NCI-H1417 treated with DMSO at 0.1 percent for 48 hours (cell line): Measurements from ENCODE around the gene DCP1A.
"Not testable (repeated sequence)": the region's sequence is repeated elsewhere in the genome, so short reads cannot be mapped to it uniquely, and the experiment has no call there.

Experiments
- DNase-seq: peaks from one replicate; lab custom pipeline; 2025; lab: John Stamatoyannopoulos, UW

DCP1A gene

GRCh38 chr3:53328746-53329145, 18.6 kb downstream of the DCP1A start:
- no peak for DNase-seq

- DNase-seq: not testable (repeated sequence)
Measured at GRCh38 chr3:53327986-53328385, 19.4 kb downstream of the DCP1A start.

- DNase-seq: no peak
Measured at GRCh38 chr3:53324105-53324504, 23.2 kb downstream of the DCP1A start.

GRCh38 chr3:53320697-53321096, 26.6 kb downstream of the DCP1A start:
- DNase-seq: no peak

DNA sequence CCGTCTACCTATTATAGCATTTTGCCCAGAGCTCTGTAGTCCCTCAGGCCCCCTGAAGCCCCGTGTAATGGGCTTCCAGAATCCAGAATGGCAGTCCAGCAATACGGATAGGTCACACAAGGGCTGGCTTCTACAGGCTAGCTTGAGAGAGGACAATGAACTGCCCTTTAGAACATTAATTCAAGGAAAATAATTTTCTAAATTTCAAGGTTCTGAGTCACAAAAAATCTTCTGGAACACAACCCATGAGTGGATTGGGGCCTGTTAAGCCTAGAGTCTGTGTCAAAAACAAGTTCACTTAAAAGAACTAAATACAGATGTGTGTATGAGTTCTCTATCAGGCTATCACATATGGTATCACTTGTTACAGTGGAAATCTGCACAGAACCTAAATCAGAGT, 28.8 kb downstream of the DCP1A start:
- DNase-seq: no peak

DNA sequence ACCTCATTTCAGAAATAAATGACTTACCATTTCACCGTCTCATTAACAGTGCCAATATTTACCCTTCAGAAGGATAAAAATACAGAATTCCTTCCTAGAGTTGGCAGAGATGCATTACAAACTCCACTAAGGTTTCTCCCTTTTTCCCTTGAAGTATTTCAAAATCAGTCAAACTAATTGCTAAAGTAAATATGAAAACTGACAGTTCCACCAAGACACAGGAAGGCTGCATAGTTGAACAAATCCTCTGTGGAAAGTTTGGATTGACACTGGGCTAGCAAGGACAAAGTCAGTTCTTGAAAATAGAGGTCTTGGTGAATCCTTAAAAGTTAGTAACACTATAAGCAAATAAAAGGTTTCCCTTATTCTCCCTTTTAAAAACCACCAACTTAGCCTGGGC, 34.5 kb downstream of the DCP1A start:
- DNase-seq: no peak

GRCh38 chr3:53311882-53312281, 35.5 kb downstream of the DCP1A start:
- DNase-seq: no peak

- DNase-seq: no peak
Measured at GRCh38 chr3:53303957-53304356, 43.4 kb downstream of the DCP1A start.

DNA sequence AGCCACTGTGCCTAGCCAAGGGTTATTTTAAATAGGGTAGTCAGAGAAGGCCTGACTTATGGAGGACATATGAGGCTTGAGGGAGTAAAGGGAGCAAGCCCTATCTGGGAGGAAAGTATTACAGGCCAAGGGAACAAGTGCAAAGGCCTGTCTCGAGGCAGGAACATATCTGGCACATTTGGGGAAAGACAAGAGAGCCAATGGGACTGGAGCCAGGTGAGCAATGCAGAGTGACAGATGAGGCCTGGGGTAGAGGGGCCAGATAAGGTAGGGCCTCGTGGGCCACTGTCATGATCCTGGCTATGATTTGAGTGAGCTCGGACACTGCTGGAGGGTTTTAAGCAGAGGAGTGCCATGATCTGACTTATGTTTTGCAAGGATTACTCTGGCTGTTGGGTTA, 43.8 kb downstream of the DCP1A start:
- no peak for DNase-seq

DNA sequence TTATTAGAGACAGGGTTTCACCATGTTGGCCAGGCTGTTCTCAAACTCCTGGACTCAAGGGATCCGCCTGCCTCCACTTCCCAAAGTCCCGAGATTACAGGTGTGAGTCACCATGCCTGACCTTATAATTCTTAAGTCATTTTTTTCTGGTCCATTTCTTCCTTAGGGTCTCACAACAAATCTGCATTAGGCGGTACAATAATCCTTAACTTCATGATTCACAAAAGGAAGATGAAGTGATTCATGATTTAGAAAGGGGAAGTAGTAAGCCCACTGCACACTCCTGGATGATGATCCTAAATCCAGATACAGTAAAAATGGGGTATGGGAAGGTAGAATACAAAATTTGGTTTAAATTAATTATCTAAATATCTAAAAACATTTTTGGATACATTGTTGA, 46.5 kb downstream of the DCP1A start:
- DNase-seq: no peak

- DNase-seq: not testable (repeated sequence)
Measured at GRCh38 chr3:53299611-53300023, 47.7 kb downstream of the DCP1A start.

DNA sequence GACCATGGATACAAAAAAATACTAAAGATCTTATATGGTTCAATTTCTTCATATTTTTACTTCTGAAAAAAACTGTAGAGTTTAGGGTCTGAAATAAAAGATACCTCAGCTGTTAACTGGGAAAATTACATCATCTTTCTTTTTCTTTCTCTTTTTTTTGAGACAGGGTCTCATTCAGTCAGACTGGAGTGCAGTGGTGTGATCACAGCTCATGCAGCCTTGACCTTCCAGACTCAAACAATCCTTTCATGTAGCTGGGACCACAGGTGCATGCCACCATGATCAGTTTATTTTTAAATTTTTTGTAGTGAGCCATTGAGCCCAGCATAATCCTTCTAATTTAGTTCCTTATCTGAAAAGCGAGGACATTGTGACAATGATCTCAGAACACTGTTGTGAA, 51.9 kb downstream of the DCP1A start:
- no peak for DNase-seq

DNA sequence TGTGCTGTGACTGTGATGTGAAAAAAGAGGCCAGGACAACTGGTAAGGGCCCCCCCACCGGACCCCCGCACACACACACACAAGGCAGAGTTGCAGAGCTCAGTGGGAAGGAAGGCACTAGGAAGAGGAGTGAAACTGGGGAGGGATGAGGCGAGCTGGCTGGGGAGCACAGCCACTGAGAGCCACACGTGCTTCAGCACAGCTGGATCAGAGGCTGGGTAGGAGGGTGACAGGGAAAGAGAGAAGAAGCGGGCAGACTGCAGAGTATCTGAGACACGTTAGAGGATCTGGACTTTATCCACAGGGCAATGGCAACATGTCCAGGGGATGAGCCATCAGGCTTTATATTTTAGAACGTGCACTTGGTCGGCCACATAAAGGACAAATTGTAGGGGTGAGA, 53.5 kb downstream of the DCP1A start:
- no peak for DNase-seq

GRCh38 chr3:53288214-53288613, 59.1 kb downstream of the DCP1A start:
- DNase-seq: no peak

DNA sequence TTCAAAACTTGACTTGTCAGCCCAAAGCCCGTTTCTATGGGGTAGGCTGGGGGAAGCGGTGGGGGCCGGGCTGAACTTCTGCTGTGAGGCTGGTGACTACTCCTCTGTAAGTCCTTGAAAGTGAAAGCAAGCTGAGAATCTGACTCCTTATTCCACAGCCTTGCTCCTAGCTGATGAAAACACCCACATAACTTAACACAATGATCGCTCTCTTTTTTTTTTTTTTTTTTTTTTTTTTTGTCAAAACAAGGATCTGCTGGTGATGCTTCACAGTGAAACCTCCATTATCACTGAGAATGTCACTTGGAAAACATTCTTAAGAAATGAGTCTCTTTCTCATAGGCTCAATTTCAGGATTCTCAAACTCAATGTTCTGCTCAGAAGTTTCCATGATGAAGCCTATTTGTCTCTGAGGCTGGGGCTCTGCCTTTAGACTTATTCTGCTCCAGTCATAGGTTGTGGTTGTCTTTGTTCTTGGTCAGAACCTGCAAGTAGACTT, 60.2 kb downstream of the DCP1A start:
- no peak for DNase-seq

GRCh38 chr3:53286727-53287126, 60.6 kb downstream of the DCP1A start:
- no peak for DNase-seq

DNA sequence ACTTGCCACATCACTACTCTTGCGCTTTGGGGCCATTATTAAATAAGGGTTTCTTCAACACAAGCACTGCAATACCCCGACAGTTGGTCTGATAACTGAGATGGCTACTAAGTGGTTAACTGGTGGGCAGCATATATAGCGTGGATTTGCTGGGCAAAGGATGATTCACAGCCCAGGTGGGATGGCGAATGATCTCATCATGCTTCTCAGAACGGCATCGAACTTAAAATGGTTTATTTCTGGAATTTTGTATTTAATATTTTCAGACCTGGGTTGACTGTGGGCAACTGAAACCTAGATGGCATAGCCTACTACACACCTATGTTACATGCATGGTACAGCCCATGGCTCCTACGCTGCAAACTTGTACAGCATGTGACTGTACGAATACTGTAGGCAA, 64.8 kb downstream of the DCP1A start:
- DNase-seq: no peak

- DNase-seq: no peak
Measured at GRCh38 chr3:53278667-53279066, 68.7 kb downstream of the DCP1A start.

- no peak for DNase-seq
Measured at GRCh38 chr3:53274938-53275605, 72.3 kb downstream of the DCP1A start.

- DNase-seq: no peak
Measured at GRCh38 chr3:53273146-53273670, 74.1 kb downstream of the DCP1A start.

- DNase-seq: no peak
Measured at GRCh38 chr3:53269888-53270880, 77.2 kb downstream of the DCP1A start.

DNA sequence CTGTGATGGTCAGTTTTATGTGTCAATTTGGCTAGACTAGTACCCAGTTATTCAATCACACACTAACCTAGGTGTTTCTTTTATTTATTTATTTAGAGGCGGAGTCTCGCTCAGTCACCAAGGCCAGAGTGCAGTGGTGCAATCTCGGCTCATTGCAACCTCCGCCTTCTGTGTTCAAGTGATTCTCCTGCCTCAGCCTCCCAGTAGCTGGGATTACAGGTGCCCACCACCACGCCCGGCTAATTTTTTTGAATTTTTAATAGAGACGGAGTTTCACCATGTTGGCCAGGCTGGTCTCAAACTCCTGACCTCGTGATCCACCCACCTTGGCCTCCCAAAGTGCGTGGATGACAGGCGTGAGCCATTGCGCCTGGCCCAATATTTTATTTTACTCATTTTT, 78.2 kb downstream of the DCP1A start:
- DNase-seq: not testable (repeated sequence)

- DNase-seq: no peak
Measured at GRCh38 chr3:53267766-53268165, 79.6 kb downstream of the DCP1A start.
